Measurements from ENCODE around the gene EAPP.
"Not testable (repeated sequence)": the region's sequence is repeated elsewhere in the genome, so short reads cannot be mapped to it uniquely, and the experiment has no call there.

EAPP gene

GRCh38 chr14:34539407-34540180 is at the start of gene EAPP:
Gene EAPP, minus strand, starts transcription at chr14:34539701. Its CDS starts 73 bp downstream, at chr14:34539628.
- DNase-seq = peak; percentile 98

- no peak for DNase-seq
These were observed 44.0 kb upstream of the EAPP start for GRCh38 chr14:34583525-34583924.

GRCh38 chr14:34582117-34582680 is 42.7 kb upstream of the EAPP start:
- no peak for DNase-seq

- no peak for DNase-seq
These were observed 40.9 kb upstream of the EAPP start for GRCh38 chr14:34580381-34580780.

- DNase-seq = no peak
These were observed 32.3 kb upstream of the EAPP start for GRCh38 chr14:34571771-34572170.

- no peak for DNase-seq
These were observed 30.2 kb upstream of the EAPP start for GRCh38 chr14:34569750-34570149.

- DNase-seq = no peak
These were observed 29.3 kb upstream of the EAPP start for GRCh38 chr14:34568803-34569202.

- DNase-seq = no peak
These were observed 23.3 kb upstream of the EAPP start for GRCh38 chr14:34562776-34563150.

- not testable (repeated sequence) for DNase-seq
These were observed 22.7 kb upstream of the EAPP start for GRCh38 chr14:34562037-34562775.

- not testable (repeated sequence) for DNase-seq
These were observed 17.0 kb upstream of the EAPP start for GRCh38 chr14:34556498-34556829.

- not testable (repeated sequence) for DNase-seq
These were observed 16.3 kb upstream of the EAPP start for GRCh38 chr14:34555583-34556497.

- peak; percentile 10 for DNase-seq
These were observed 15.2 kb upstream of the EAPP start for GRCh38 chr14:34554540-34555250.

GRCh38 chr14:34549276-34549966 is 9.9 kb upstream of the EAPP start:
- not testable (repeated sequence) for DNase-seq

GRCh38 chr14:34548472-34548981 is 9.0 kb upstream of the EAPP start:
- no peak for DNase-seq

GRCh38 chr14:34547136-34547520 is 7.6 kb upstream of the EAPP start:
- DNase-seq = not testable (repeated sequence)

- not testable (repeated sequence) for DNase-seq
These were observed 7.0 kb upstream of the EAPP start for GRCh38 chr14:34546272-34547135.

- not testable (repeated sequence) for DNase-seq
These were observed 919 bp upstream of the EAPP start for GRCh38 chr14:34540181-34541059.

GRCh38 chr14:34538871-34539406 is 562 bp downstream of the EAPP start:
- no peak for DNase-seq

GRCh38 chr14:34538096-34538495 is 1.4 kb downstream of the EAPP start:
- not testable (repeated sequence) for DNase-seq
